ENCODE data around the gene UCP2.

UCP2 gene

GRCh38 chr11:74001822-74002286 lies 19.2 kb upstream of the UCP2 start:
- Histone ChIP-seq H3K4me3 (ENCODE audit: low read depth, low read length) (no peak overlapping the region), H3K27ac (ENCODE audit: low read depth, low read length) (no peak overlapping the region), H3K27me3 (ENCODE audit: insufficient read depth, low read length) (no peaks in the 10 kb centered on the region), H3K36me3 (ENCODE audit: insufficient read depth, low read length) (no peaks in the 10 kb centered on the region), H3K4me1 (ENCODE audit: control insufficient read depth, insufficient read depth, low read length, unreplicated experiment) (no peaks in the 10 kb centered on the region), H2AFZ (ENCODE audit: low read length, unreplicated experiment) (no peak overlapping the region), H3K79me2 (ENCODE audit: control insufficient read depth, insufficient read depth, low read length, unreplicated experiment) (no peaks in the 10 kb centered on the region)

DNA sequence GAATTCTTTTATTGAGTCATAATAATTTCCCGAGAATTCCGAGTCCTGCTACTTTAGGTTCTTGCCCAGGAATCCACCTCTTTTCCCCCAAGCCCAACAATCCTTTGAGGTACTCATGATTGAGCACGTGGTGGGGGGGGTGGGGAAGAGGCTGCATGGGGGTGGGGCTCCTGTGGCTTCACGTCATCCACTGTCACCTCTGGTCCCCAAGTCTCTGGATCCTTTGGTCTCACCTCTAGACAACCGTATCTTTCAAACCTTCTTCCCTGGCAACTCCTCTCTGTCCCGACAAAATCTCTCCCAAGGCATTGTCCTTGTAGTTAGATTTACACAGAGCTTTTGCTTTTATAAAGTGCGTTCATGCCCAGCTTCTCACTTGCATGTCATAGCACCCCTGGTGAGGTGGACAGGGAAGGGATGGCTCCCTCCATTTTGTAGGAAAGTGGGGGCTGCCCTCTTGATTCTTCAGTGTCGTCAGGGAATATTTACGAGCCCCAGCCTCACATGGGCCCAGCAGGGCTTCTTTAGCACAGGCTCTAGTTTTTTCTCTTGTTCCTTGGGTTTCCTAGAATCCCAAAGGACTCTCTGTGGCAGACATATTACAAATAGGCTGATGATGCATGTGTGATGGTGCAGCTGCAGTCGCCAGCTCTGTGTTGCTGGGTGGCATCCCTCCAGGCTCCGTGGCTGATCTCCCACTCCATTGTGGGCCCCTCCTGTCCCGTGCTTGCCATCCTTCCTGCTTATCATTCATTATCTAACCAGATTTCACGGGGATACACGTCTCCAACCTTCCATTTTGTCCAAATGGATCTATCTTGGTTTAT lies 17.9 kb upstream of the UCP2 start:
- H3K79me2 ChIP-seq (ENCODE audit: control insufficient read depth, insufficient read depth, low read length, unreplicated experiment): no peaks in the 10 kb centered on the region
- no peaks in the 10 kb centered on the region for H3K27me3 ChIP-seq (ENCODE audit: insufficient read depth, low read length)
- H3K36me3 ChIP-seq (ENCODE audit: insufficient read depth, low read length): no peaks in the 10 kb centered on the region
- H2AFZ ChIP-seq (ENCODE audit: low read length, unreplicated experiment): no peak overlapping the region
- H3K4me1 ChIP-seq (ENCODE audit: control insufficient read depth, insufficient read depth, low read length, unreplicated experiment): no peaks in the 10 kb centered on the region
- no peak overlapping the region for H3K4me3 ChIP-seq (ENCODE audit: low read depth, low read length)
- H3K27ac ChIP-seq (ENCODE audit: low read depth, low read length): no peak overlapping the region

DNA sequence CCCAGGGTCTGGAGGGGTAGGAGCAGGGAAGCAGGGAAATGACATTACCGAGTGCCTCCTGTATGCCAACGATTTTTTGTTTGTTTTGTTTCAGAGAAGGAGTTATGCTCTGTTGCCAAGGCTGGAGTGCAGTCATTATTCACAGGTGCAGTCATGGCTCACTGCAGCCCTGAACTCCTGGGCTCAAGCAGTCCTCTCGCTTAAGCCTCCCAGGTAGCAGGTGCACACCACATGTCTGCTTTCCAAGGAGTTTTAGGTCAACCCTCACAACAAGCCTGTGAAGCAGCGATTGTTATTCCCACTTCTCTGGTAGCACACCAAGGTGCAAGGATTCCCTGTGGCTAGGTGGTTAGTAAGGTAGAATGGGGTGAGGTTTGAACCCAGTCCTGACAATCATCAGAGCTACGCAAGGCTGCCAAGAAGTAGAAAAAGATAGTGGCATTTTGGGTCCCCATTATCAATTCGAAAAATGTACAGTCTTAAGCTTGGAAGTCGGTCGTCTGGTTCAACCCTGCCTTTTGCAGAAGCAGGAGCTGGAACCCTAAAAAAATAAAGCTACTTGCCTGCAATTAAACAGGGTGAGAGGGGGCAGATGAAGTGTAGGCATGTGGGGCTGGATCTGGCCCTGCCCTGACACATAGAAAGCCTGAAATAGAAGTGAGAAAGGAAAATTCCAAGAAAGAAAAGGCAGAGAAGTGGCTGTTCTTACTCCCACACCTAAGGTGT lies 17.1 kb upstream of the UCP2 start:
- no peaks in the 10 kb centered on the region for H3K4me1 ChIP-seq (ENCODE audit: control insufficient read depth, insufficient read depth, low read length, unreplicated experiment)
- H3K4me3 ChIP-seq (ENCODE audit: low read depth, low read length): no peak overlapping the region
- H3K27ac ChIP-seq (ENCODE audit: low read depth, low read length): no peak overlapping the region
- no peaks in the 10 kb centered on the region for H3K79me2 ChIP-seq (ENCODE audit: control insufficient read depth, insufficient read depth, low read length, unreplicated experiment)
- H2AFZ ChIP-seq (ENCODE audit: low read length, unreplicated experiment): no peak overlapping the region
- no peaks in the 10 kb centered on the region for H3K27me3 ChIP-seq (ENCODE audit: insufficient read depth, low read length)
- H3K36me3 ChIP-seq (ENCODE audit: insufficient read depth, low read length): no peaks in the 10 kb centered on the region

DNA sequence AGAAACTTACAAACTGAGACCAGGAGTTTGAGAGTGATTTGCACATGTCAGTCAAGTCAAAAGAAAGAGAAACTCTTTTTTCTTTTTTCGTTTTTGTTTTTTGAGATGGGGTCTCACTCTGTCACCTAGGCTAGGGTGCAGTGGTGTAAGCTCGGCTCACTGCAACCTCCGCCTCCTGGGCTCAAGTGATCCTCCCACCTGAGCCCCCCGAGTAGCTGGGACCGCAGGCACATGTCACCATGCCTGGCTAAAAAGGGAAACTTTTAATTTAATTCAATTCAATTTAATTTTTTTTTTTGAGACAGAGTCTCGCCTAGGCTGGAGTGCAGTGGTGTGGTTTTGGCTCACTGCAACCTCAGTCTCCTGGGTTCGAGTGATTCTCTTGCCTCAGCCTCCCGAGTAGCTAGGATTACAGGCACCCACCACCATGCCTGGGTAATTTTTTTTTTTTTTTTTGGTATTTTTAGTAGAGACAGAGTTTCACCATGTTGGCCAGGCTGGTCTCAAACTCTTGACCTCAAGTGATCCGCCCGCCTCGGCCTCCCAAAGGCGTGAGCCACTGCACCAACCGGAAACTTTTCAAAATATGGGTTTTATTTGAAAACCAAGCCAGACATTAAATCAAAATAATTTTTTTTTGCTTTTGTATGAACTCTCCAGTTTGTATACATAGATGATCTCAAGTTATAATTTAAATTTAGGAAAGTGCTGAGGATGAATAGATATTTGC lies 16.4 kb upstream of the UCP2 start:
- no peaks in the 10 kb centered on the region for H3K4me1 ChIP-seq (ENCODE audit: control insufficient read depth, insufficient read depth, low read length, unreplicated experiment)
- H3K36me3 ChIP-seq (ENCODE audit: insufficient read depth, low read length): no peaks in the 10 kb centered on the region
- H2AFZ ChIP-seq (ENCODE audit: low read length, unreplicated experiment): no peak overlapping the region
- no peaks in the 10 kb centered on the region for H3K27me3 ChIP-seq (ENCODE audit: insufficient read depth, low read length)
- H3K79me2 ChIP-seq (ENCODE audit: control insufficient read depth, insufficient read depth, low read length, unreplicated experiment): no peaks in the 10 kb centered on the region
- no peak overlapping the region for H3K27ac ChIP-seq (ENCODE audit: low read depth, low read length)
- no peak overlapping the region for H3K4me3 ChIP-seq (ENCODE audit: low read depth, low read length)

- H2AFZ ChIP-seq (ENCODE audit: low read length, unreplicated experiment): no peak overlapping the region
- no peaks in the 10 kb centered on the region for H3K27me3 ChIP-seq (ENCODE audit: insufficient read depth, low read length)
- H3K36me3 ChIP-seq (ENCODE audit: insufficient read depth, low read length): no peaks in the 10 kb centered on the region
- no peak overlapping the region for H3K27ac ChIP-seq (ENCODE audit: low read depth, low read length)
- H3K4me1 ChIP-seq (ENCODE audit: control insufficient read depth, insufficient read depth, low read length, unreplicated experiment): no peaks in the 10 kb centered on the region
- H3K4me3 ChIP-seq (ENCODE audit: low read depth, low read length): no peak overlapping the region
- H3K79me2 ChIP-seq (ENCODE audit: control insufficient read depth, insufficient read depth, low read length, unreplicated experiment): no peaks in the 10 kb centered on the region
Measured at GRCh38 chr11:73997120-73997770, 14.6 kb upstream of the UCP2 start.

GRCh38 chr11:73996161-73996747 lies 13.6 kb upstream of the UCP2 start:
- no peak overlapping the region for H2AFZ ChIP-seq (ENCODE audit: low read length, unreplicated experiment)
- no peak overlapping the region for H3K27ac ChIP-seq (ENCODE audit: low read depth, low read length)
- no peaks in the 10 kb centered on the region for H3K27me3 ChIP-seq (ENCODE audit: insufficient read depth, low read length)
- H3K79me2 ChIP-seq (ENCODE audit: control insufficient read depth, insufficient read depth, low read length, unreplicated experiment): no peaks in the 10 kb centered on the region
- no peak overlapping the region for H3K4me3 ChIP-seq (ENCODE audit: low read depth, low read length)
- H3K4me1 ChIP-seq (ENCODE audit: control insufficient read depth, insufficient read depth, low read length, unreplicated experiment): no peaks in the 10 kb centered on the region
- H3K36me3 ChIP-seq (ENCODE audit: insufficient read depth, low read length): no peaks in the 10 kb centered on the region

- H2AFZ ChIP-seq (ENCODE audit: low read length, unreplicated experiment): no peak overlapping the region
- H3K4me1 ChIP-seq (ENCODE audit: control insufficient read depth, insufficient read depth, low read length, unreplicated experiment): no peaks in the 10 kb centered on the region
- no peak overlapping the region for H3K4me3 ChIP-seq (ENCODE audit: low read depth, low read length)
- no peaks in the 10 kb centered on the region for H3K79me2 ChIP-seq (ENCODE audit: control insufficient read depth, insufficient read depth, low read length, unreplicated experiment)
- H3K27ac ChIP-seq (ENCODE audit: low read depth, low read length): no peak overlapping the region
- H3K27me3 ChIP-seq (ENCODE audit: insufficient read depth, low read length): no peaks in the 10 kb centered on the region
- no peaks in the 10 kb centered on the region for H3K36me3 ChIP-seq (ENCODE audit: insufficient read depth, low read length)
Measured at GRCh38 chr11:73995731-73996130, 13.1 kb upstream of the UCP2 start.

GRCh38 chr11:73995247-73995646 lies 12.6 kb upstream of the UCP2 start:
- no peak overlapping the region for H2AFZ ChIP-seq (ENCODE audit: low read length, unreplicated experiment)

GRCh38 chr11:73991471-73992006 lies 8.9 kb upstream of the UCP2 start:
- no peak overlapping the region for H3K4me3 ChIP-seq (ENCODE audit: low read depth, low read length)
- H3K79me2 ChIP-seq (ENCODE audit: control insufficient read depth, insufficient read depth, low read length, unreplicated experiment): no peaks in the 10 kb centered on the region
- no peaks in the 10 kb centered on the region for H3K27me3 ChIP-seq (ENCODE audit: insufficient read depth, low read length)
- H3K36me3 ChIP-seq (ENCODE audit: insufficient read depth, low read length): no peaks in the 10 kb centered on the region
- no peak overlapping the region for H3K27ac ChIP-seq (ENCODE audit: low read depth, low read length)
- no peak overlapping the region for H2AFZ ChIP-seq (ENCODE audit: low read length, unreplicated experiment)
- no peaks in the 10 kb centered on the region for H3K4me1 ChIP-seq (ENCODE audit: control insufficient read depth, insufficient read depth, low read length, unreplicated experiment)

More at GRCh38 chr11:73995247-73995646, 12.6 kb upstream of the UCP2 start:
- Histone ChIP-seq H3K79me2 (ENCODE audit: control insufficient read depth, insufficient read depth, low read length, unreplicated experiment) (no peaks in the 10 kb centered on the region), H3K4me1 (ENCODE audit: control insufficient read depth, insufficient read depth, low read length, unreplicated experiment) (no peaks in the 10 kb centered on the region), H3K36me3 (ENCODE audit: insufficient read depth, low read length) (no peaks in the 10 kb centered on the region), H3K27me3 (ENCODE audit: insufficient read depth, low read length) (no peaks in the 10 kb centered on the region), H3K4me3 (ENCODE audit: low read depth, low read length) (no peak overlapping the region), H3K27ac (ENCODE audit: low read depth, low read length) (no peak overlapping the region)

- H3K4me1 ChIP-seq (ENCODE audit: control insufficient read depth, insufficient read depth, low read length, unreplicated experiment): no peaks in the 10 kb centered on the region
- no peak overlapping the region for H2AFZ ChIP-seq (ENCODE audit: low read length, unreplicated experiment)
- no peaks in the 10 kb centered on the region for H3K79me2 ChIP-seq (ENCODE audit: control insufficient read depth, insufficient read depth, low read length, unreplicated experiment)
- no peaks in the 10 kb centered on the region for H3K36me3 ChIP-seq (ENCODE audit: insufficient read depth, low read length)
- H3K4me3 ChIP-seq (ENCODE audit: low read depth, low read length): no peak overlapping the region
- H3K27me3 ChIP-seq (ENCODE audit: insufficient read depth, low read length): no peaks in the 10 kb centered on the region
- no peak overlapping the region for H3K27ac ChIP-seq (ENCODE audit: low read depth, low read length)
Measured at GRCh38 chr11:73990730-73991129, 8.1 kb upstream of the UCP2 start.
